HepG2 (cell line): ENCODE results near the gene HCAR1. TPM values are rescaled to one million over a fixed set of nuclear protein-coding genes. Genes with fewer than 3 reads are reported as not detected.

ENCODE experiments used
- ATF4 ChIP-seq, 2 experiments: fragments of 450-650 bp in 1 of 2; sonication (generic) in 1 of 2; formaldehyde crosslinking; IDR thresholded peaks; 2 replicates each; pipeline versions ENCODE4 v1.5.0 to v1.8.0; 2020 to 2022; ENCODE audit warnings: mild to moderate bottlenecking in 1 of 2, missing genetic modification reagents in 1 of 2
- CHD4 ChIP-seq: fragments of 200-600 bp; sonication (generic); IDR thresholded peaks from 2 replicates; pipeline ENCODE4 v1.7.0; 2017; ENCODE audit warnings: mild to moderate bottlenecking, low read length, borderline replicate concordance
- FOXJ3 ChIP-seq: sonication (generic); formaldehyde crosslinking; IDR thresholded peaks from 2 replicates; pipeline ENCODE4 v1.4.0; 2020; ENCODE audit warnings: missing genetic modification reagents, mild to moderate bottlenecking, borderline replicate concordance
- FOXP1 ChIP-seq, 2 experiments: fragments of 450-650 bp in 1 of 2; IDR thresholded peaks; 2 replicates each; pipeline ENCODE4 v1.6.1; 2017 to 2018; ENCODE audit warnings: antibody characterized with exemption in 1 of 2
- KLF13 ChIP-seq: sonication (generic); formaldehyde crosslinking; IDR thresholded peaks from 2 replicates; pipeline ENCODE4 v1.4.0; 2020; ENCODE audit warnings: mild to moderate bottlenecking, missing genetic modification reagents
- KLF9 ChIP-seq: IDR thresholded peaks from 2 replicates; pipeline ENCODE4 v1.6.1; 2016; ENCODE audit warnings: low read depth
- NFE2L1 ChIP-seq: sonication (generic); formaldehyde crosslinking; IDR thresholded peaks from 2 replicates; pipeline ENCODE4 v1.4.0; 2020; ENCODE audit warnings: missing genetic modification reagents, mild to moderate bottlenecking, borderline replicate concordance
- NONO ChIP-seq, 2 experiments: fragments of 450-650 bp in 1 of 2; sonication (generic) in 1 of 2; formaldehyde crosslinking in 1 of 2; IDR thresholded peaks in 1 of 2; conservative IDR thresholded peaks in 1 of 2; 2 replicates each; pipeline versions ENCODE4 v1.6.1 to v1.8.0; 2017 to 2022; ENCODE audit warnings: mild to moderate bottlenecking in 1 of 2, missing genetic modification reagents in 1 of 2, moderate library complexity in 1 of 2
- NR3C1 ChIP-seq: sonication (generic); formaldehyde crosslinking; IDR thresholded peaks from 2 replicates; pipeline ENCODE4 v1.4.0; 2020; ENCODE audit warnings: missing genetic modification reagents
- RBM39 ChIP-seq: fragments of 200-400 bp; formaldehyde crosslinking; IDR thresholded peaks from one replicate; pipeline ENCODE4 v1.6.1; 2018; ENCODE audit warnings: antibody characterized with exemption, mild to moderate bottlenecking, low read depth, low read length; ENCODE audit not compliant: poor library complexity, severe bottlenecking
- TFDP1 ChIP-seq: IDR thresholded peaks from 2 replicates; pipeline ENCODE4 v1.6.1; 2016; ENCODE audit warnings: missing compliant biosample characterization, missing genetic modification reagents, borderline replicate concordance
- ZNF3 ChIP-seq: IDR thresholded peaks from 2 replicates; pipeline ENCODE4 v1.7.0; 2017; ENCODE audit warnings: inconsistent platforms
- ZNF550 ChIP-seq: sonication (generic); formaldehyde crosslinking; IDR thresholded peaks from 2 replicates; pipeline ENCODE4 v1.4.0; 2020; ENCODE audit warnings: mild to moderate bottlenecking, missing genetic modification reagents, borderline replicate concordance
- ZNF558 ChIP-seq: sonication (generic); formaldehyde crosslinking; IDR thresholded peaks from 2 replicates; pipeline ENCODE4 v1.9.0; 2022; ENCODE audit warnings: mild to moderate bottlenecking, missing genetic modification reagents, borderline replicate concordance
- ZNF607 ChIP-seq: sonication (generic); formaldehyde crosslinking; IDR thresholded peaks from 2 replicates; pipeline ENCODE4 v1.5.1; 2020; ENCODE audit warnings: missing genetic modification reagents, mild to moderate bottlenecking, borderline replicate concordance
- ZNF616 ChIP-seq: sonication (generic); formaldehyde crosslinking; IDR thresholded peaks from 2 replicates; pipeline ENCODE4 v1.5.0; 2020; ENCODE audit warnings: low read depth, mild to moderate bottlenecking, missing genetic modification reagents
- polyA plus RNA-seq, 8 experiments: library from polyadenylated mRNA; depleted of rRNA in 3 of 8; stranded (reverse) in 7 of 8; unstranded in 1 of 8; fragments of >200 nt; fragmentation: Illumina TruSeq in 4 of 8; extraction: Trizol in 4 of 8; gene quantifications; 2 replicates each; pipeline versions ENCODE4 v1.2.1 to v1.2.3, GENCODE V29; 2011 to 2016; ENCODE audit warnings: low read depth in 4 of 8, missing spikeins in 1 of 8, mixed read lengths in 1 of 8; ENCODE audit not compliant: insufficient read depth in 1 of 8
- total RNA-seq, 5 experiments: library from RNA; depleted of rRNA; stranded (reverse); fragments of >200 nt; fragmentation: Illumina TruSeq; extraction: Trizol; gene quantifications; 2 replicates each; pipeline ENCODE4 v1.2.3, GENCODE V29; 2016; ENCODE audit warnings: low read depth in 1 of 5
- TF ChIP-seq, protein P1 (sequence below): sonication (generic); formaldehyde crosslinking; IDR thresholded peaks from 2 replicates; pipeline ENCODE4 v1.4.0; 2020; ENCODE audit warnings: missing genetic modification reagents
- TF ChIP-seq, protein P2 (sequence below): conservative IDR thresholded peaks from 2 replicates; pipeline ENCODE4 v1.6.1; 2018; ENCODE audit warnings: missing genetic modification reagents
- TF ChIP-seq, protein P3 (sequence below): sonication (generic); formaldehyde crosslinking; conservative IDR thresholded peaks from 2 replicates; pipeline ENCODE4 v1.8.1; 2023; ENCODE audit warnings: missing genetic modification reagents

Gene HCAR1
- total and polyA plus RNA-seq, 2 of the 13 experiments (the other 11 are each of a cell fraction or from before 2014, with no cell fraction given), result 0.53 to 4.4 TPM

- TF ChIP-seq CHD4 (no peak), KLF9 (peak; percentile 100), ZNF558 (CRISPR knock-in tag) (0 out of 2 replicates have a peak, but pooled peaks have one; percentile 28), ZNF550 (CRISPR knock-in tag) (no peak), TFDP1 (CRISPR knock-in tag) (peak; percentile 60; the same call in 1 of the 2 replicates), RBM39 (peak; percentile 94), NONO (IDR thresholded peaks at IDR 0.05) (no peak), NONO (CRISPR knock-in tag; conservative IDR thresholded peaks at IDR 0.05) (peak; percentile 95), NR3C1 (CRISPR knock-in tag) (no peak), ZNF607 (CRISPR knock-in tag) (no peak; the same call in 1 of the 2 replicates), FOXJ3 (CRISPR knock-in tag) (peak; percentile 73; the same call in 1 of the 2 replicates), ZNF3 (no peak), ZNF616 (peak; percentile 34; the same call in 1 of the 2 replicates), FOXP1 (IDR thresholded peaks at IDR 0.05) (no peak), FOXP1 (CRISPR knock-in tag; IDR thresholded peaks at IDR 0.05) (peak; percentile 26; the same call in 1 of the 2 replicates), ATF4 (CRISPR knock-in tag; IDR thresholded peaks at IDR 0.05) (peak in 1 of 2 experiments; percentile 72; a peak in 1 of 4 replicates), KLF13 (CRISPR knock-in tag) (0 out of 2 replicates have a peak, but pooled peaks have one; percentile 55), NFE2L1 (peak; percentile 52; the same call in 1 of the 2 replicates)
- TF ChIP-seq, protein P1, sequence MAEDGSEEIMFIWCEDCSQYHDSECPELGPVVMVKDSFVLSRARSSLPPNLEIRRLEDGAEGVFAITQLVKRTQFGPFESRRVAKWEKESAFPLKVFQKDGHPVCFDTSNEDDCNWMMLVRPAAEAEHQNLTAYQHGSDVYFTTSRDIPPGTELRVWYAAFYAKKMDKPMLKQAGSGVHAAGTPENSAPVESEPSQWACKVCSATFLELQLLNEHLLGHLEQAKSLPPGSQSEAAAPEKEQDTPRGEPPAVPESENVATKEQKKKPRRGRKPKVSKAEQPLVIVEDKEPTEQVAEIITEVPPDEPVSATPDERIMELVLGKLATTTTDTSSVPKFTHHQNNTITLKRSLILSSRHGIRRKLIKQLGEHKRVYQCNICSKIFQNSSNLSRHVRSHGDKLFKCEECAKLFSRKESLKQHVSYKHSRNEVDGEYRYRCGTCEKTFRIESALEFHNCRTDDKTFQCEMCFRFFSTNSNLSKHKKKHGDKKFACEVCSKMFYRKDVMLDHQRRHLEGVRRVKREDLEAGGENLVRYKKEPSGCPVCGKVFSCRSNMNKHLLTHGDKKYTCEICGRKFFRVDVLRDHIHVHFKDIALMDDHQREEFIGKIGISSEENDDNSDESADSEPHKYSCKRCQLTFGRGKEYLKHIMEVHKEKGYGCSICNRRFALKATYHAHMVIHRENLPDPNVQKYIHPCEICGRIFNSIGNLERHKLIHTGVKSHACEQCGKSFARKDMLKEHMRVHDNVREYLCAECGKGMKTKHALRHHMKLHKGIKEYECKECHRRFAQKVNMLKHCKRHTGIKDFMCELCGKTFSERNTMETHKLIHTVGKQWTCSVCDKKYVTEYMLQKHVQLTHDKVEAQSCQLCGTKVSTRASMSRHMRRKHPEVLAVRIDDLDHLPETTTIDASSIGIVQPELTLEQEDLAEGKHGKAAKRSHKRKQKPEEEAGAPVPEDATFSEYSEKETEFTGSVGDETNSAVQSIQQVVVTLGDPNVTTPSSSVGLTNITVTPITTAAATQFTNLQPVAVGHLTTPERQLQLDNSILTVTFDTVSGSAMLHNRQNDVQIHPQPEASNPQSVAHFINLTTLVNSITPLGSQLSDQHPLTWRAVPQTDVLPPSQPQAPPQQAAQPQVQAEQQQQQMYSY (CRISPR knock-in tag), result no peak
- TF ChIP-seq, protein P2, sequence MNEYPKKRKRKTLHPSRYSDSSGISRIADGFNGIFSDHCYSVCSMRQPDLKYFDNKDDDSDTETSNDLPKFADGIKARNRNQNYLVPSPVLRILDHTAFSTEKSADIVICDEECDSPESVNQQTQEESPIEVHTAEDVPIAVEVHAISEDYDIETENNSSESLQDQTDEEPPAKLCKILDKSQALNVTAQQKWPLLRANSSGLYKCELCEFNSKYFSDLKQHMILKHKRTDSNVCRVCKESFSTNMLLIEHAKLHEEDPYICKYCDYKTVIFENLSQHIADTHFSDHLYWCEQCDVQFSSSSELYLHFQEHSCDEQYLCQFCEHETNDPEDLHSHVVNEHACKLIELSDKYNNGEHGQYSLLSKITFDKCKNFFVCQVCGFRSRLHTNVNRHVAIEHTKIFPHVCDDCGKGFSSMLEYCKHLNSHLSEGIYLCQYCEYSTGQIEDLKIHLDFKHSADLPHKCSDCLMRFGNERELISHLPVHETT, result peak; percentile 70; the same call in 1 of the 2 replicates
- TF ChIP-seq, protein P3, sequence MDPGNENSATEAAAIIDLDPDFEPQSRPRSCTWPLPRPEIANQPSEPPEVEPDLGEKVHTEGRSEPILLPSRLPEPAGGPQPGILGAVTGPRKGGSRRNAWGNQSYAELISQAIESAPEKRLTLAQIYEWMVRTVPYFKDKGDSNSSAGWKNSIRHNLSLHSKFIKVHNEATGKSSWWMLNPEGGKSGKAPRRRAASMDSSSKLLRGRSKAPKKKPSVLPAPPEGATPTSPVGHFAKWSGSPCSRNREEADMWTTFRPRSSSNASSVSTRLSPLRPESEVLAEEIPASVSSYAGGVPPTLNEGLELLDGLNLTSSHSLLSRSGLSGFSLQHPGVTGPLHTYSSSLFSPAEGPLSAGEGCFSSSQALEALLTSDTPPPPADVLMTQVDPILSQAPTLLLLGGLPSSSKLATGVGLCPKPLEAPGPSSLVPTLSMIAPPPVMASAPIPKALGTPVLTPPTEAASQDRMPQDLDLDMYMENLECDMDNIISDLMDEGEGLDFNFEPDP, result no peak
Observed at GRCh38 chr12:122752464-122753318, 22.0 kb upstream of the HCAR1 start, which contains the start of gene DENR (continued).
